NCI-H1694 (cell line): Measurements from ENCODE around the gene FBXL17.

Experiments used
- DNase-seq: peaks from one replicate; lab custom pipeline; 2025; lab: John Stamatoyannopoulos, UW

The FBXL17 gene

GRCh38 chr5:108373426-108373825, 8.5 kb downstream of the FBXL17 start:
- no peak for DNase-seq

- no peak for DNase-seq
These were observed 9.5 kb downstream of the FBXL17 start for GRCh38 chr5:108372369-108372768.

GRCh38 chr5:108371263-108371662, 10.6 kb downstream of the FBXL17 start:
- no peak for DNase-seq

GRCh38 chr5:108369167-108369566, 12.7 kb downstream of the FBXL17 start:
- DNase-seq = no peak

GRCh38 chr5:108367679-108368334, 14.1 kb downstream of the FBXL17 start:
- DNase-seq = no peak

GRCh38 chr5:108366500-108366899, 15.4 kb downstream of the FBXL17 start:
- DNase-seq = no peak

- no peak for DNase-seq
These were observed 20.1 kb downstream of the FBXL17 start for GRCh38 chr5:108361771-108362170.

GRCh38 chr5:108361239-108361638, 20.7 kb downstream of the FBXL17 start:
- no peak for DNase-seq

GRCh38 chr5:108360280-108360679, 21.6 kb downstream of the FBXL17 start:
- DNase-seq = no peak

GRCh38 chr5:108356286-108356685, 25.6 kb downstream of the FBXL17 start:
- no peak for DNase-seq

- DNase-seq = no peak
These were observed 28.8 kb downstream of the FBXL17 start for GRCh38 chr5:108353087-108353486.

GRCh38 chr5:108345541-108346171, 36.2 kb downstream of the FBXL17 start:
- DNase-seq = peak; percentile 43

GRCh38 chr5:108344103-108344822, 37.6 kb downstream of the FBXL17 start:
- DNase-seq = no peak

GRCh38 chr5:108341866-108342265, 40.0 kb downstream of the FBXL17 start:
- DNase-seq = no peak

GRCh38 chr5:108340131-108340530, 41.8 kb downstream of the FBXL17 start:
- DNase-seq = no peak

- no peak for DNase-seq
These were observed 42.7 kb downstream of the FBXL17 start for GRCh38 chr5:108339220-108339619.

- no peak for DNase-seq
These were observed 47.7 kb downstream of the FBXL17 start for GRCh38 chr5:108334225-108334624.

GRCh38 chr5:108326982-108327381, 54.9 kb downstream of the FBXL17 start:
- DNase-seq = no peak

GRCh38 chr5:108324886-108325285, 57.0 kb downstream of the FBXL17 start:
- DNase-seq = no peak

- no peak for DNase-seq
These were observed 60.6 kb downstream of the FBXL17 start for GRCh38 chr5:108321341-108321740.

- DNase-seq = no peak
These were observed 61.7 kb downstream of the FBXL17 start for GRCh38 chr5:108320231-108320630.

GRCh38 chr5:108315829-108316228, 66.1 kb downstream of the FBXL17 start:
- DNase-seq = no peak

- no peak for DNase-seq
These were observed 69.6 kb downstream of the FBXL17 start for GRCh38 chr5:108312258-108312657.
